Adrenal gland (tissue), 12 donors: ENCODE data around the gene COL16A1. TPM values are rescaled to one million over a fixed set of nuclear protein-coding genes. Genes with fewer than 3 reads are reported as not detected.

Experiments used
- DNase-seq, 7 donors: peaks; one replicate each; pipeline ENCODE4 v3.0.0-alpha.2; 2019 to 2020
- H3K27ac ChIP-seq, 5 donors: fragments of 200-600 bp; sonication (generic) in 4 of 5; 1 replicate in 3 of 5; 2 replicates in 2 of 5; pipeline versions ENCODE4 v1.5.1 to v1.8.0; 2016 to 2020; ENCODE audit warnings: mild to moderate bottlenecking in 1 of 5
- H3K27me3 ChIP-seq: fragments of 200-600 bp; 2 replicates; pipeline ENCODE4 v1.8.0; 2021
- H3K36me3 ChIP-seq, 2 donors: fragments of 200-600 bp; replicated peaks in 1 of 2; 1 replicate in 1 of 2; 2 replicates in 1 of 2; pipeline versions ENCODE4 v1.5.1 to v1.8.0; 2018 to 2022
- H3K4me1 ChIP-seq, 2 donors: fragments of 200-600 bp; replicated peaks in 1 of 2; 1 replicate in 1 of 2; 2 replicates in 1 of 2; pipeline versions ENCODE4 v1.5.1 to v1.8.0; 2018 to 2021
- H3K4me3 ChIP-seq, 4 donors: fragments of 200-600 bp; sonication (generic) in 3 of 4; one replicate each; pipeline ENCODE4 v1.5.1; 2016 to 2018
- H3K9me3 ChIP-seq, 3 donors: fragments of 200-600 bp; sonication (generic) in 1 of 3; replicated peaks in 1 of 3; 1 replicate in 2 of 3; 2 replicates in 1 of 3; pipeline versions ENCODE4 v1.5.1 to v1.8.0; 2016 to 2021
- CTCF ChIP-seq, 6 experiments: fragments of 450-650 bp in 4 of 6; fragments of 200-600 bp in 2 of 6; sonication (generic) in 1 of 6; IDR thresholded peaks; 1 replicate in 5 of 6; 2 replicates in 1 of 6; pipeline versions ENCODE4 v1.5.1 to v1.8.0; 2016 to 2021; ENCODE audit warnings: antibody characterized with exemption in 6 of 6, mild to moderate bottlenecking in 2 of 6, moderate library complexity in 1 of 6
- POLR2A ChIP-seq, 2 donors: fragments of 450-650 bp; IDR thresholded peaks; one replicate each; pipeline ENCODE4 v1.6.1; 2017; ENCODE audit warnings: antibody characterized with exemption in 2 of 2, mild to moderate bottlenecking in 2 of 2, moderate library complexity in 1 of 2
- WGBS, 4 donors: extraction: QIAGEN DNeasy Blood & Tissue Kit in 2 of 4; methylation state at CpG; one replicate each; pipeline versions ENCODE4 v1.1.5 to v1.1.7; 2013 to 2017; 5-methylcytosine and 5-hydroxymethylcytosine counted together
- intact Hi-C, 2 donors: fragments of 100-400 bp; cut with DNase I; formaldehyde crosslinking; loops; one replicate each; pipeline versions ENCODE4 v1.14.1 to v1.15.0; 2022 to 2023
- polyA plus RNA-seq, 3 donors: library from polyadenylated mRNA; stranded (reverse); fragments of 200-250 nt in 2 of 3; fragments of 350-450 nt in 1 of 3; fragmentation: Illumina TruSeq in 1 of 3; extraction: RNeasy Lipid Tissue Mini Kit (QIAGEN cat#74804) in 1 of 3; gene quantifications; one replicate each; pipeline ENCODE4 v1.2.3, GENCODE V29; 2013 to 2014
- total RNA-seq, 9 donors: library from RNA; depleted of rRNA in 4 of 9; stranded (reverse); fragments of >200 nt in 4 of 9; fragments of 120-200 nt in 1 of 9; fragmentation: NEBNext Ultra II Directional in 1 of 9; extraction: Animal tissue kit (Norgen Biotek cat#: 25700) in 1 of 9; gene quantifications; one replicate each; pipeline versions ENCODE4 v1.1.0 to v1.2.4, GENCODE V29; 2013 to 2023
- donor health status: healthy with polysubstance abuse.
- donor health status: Bipolar disorder and iron deficiency.
- donor health status: DM: yes; HTN: yes; CAD: no.
- donor health status: DM: no; HTN: no; CAD: no.
- donor health status: DM: no; HTN: no; CAD: no.
- donor health status: DM: yes; HTN: yes; CAD: no.

The COL16A1 gene
- total and polyA plus RNA-seq, 12 donors = 6.1 to 129 (median 26.9) TPM

DNA sequence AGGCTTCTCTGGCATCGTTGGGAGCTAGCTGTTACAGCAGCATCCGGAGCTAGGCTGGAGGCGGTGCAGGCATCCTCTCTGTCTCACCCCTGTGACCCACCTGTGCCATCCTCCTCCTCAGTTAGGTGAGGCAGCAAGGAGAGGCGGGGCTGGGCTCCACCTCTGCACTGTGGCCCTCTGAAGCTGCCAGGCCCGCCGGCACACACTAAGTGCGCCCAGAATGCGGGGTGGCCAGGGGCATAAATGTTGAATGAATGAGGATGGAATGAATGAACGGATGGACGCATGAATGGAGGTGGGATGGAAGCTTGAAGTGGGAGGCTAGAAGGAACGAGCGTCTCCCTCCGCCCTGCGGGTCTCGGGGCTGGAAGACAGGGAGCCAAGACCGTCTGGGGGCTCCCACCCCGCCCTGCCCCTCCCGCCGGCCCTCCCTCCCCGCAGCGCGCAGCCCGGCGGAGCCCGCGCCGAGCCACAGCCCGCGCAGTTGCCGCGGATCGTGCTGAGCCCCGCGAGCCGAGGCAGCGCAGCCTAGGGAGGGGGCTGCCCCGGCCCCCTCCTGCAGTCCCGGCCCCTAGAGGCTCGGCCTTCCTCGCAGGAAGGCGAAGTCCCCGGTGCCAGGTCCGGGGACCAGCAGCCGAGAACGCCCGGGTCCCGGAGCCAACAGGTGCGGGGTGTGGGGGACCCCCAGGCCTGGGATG is 86.5 kb downstream of the COL16A1 start, which contains the start of gene HCRTR1:
Gene HCRTR1, plus strand, starts transcription at position 472 of the 698 bp plus-strand sequence. CDS start 1,504 bp downstream, outside the sequence.
- intact Hi-C loops = no loop called here
- no peaks in the 10 kb centered on the region for H3K36me3 ChIP-seq
- peak within 1 kb of the TSS in 2 of 4 donors; percentile 20 to 55 for H3K4me3 ChIP-seq
- no peak within 1 kb of the TSS for H3K27ac ChIP-seq
- 10 to 29% (median 14%) methylated on average over 9 to 48 of the region's 48 CpGs for WGBS, 4 donors
- no peaks in the 10 kb centered on the region for H3K9me3 ChIP-seq
- DNase-seq = peak in 1 of 7 donors; percentile 9
- peaks cover 8% of the 10 kb centered on the region for H3K27me3 ChIP-seq
- H3K4me1 ChIP-seq = peaks cover 8 to 13% of the 10 kb centered on the region in 2 donors
- TF ChIP-seq POLR2A (IDR thresholded peaks at IDR 0.05) = no peak
- TF ChIP-seq CTCF (IDR thresholded peaks at IDR 0.05) = no peak

GRCh38 chr1:31615939-31616338 is 87.9 kb downstream of the COL16A1 start:
- intact Hi-C loops = no loop called here

GRCh38 chr1:31615414-31615813 is 88.4 kb downstream of the COL16A1 start:
- intact Hi-C loops = no loop called here
- DNase-seq = peak in 1 of 7 donors; percentile 5
- H3K9me3 ChIP-seq = no peaks in the 10 kb centered on the region
- no peaks in the 10 kb centered on the region for H3K36me3 ChIP-seq
- peaks cover 8% of the 10 kb centered on the region for H3K27me3 ChIP-seq
- TF ChIP-seq POLR2A (IDR thresholded peaks at IDR 0.05) (no peak), CTCF (IDR thresholded peaks at IDR 0.05) (no peak)
- no peak overlapping the region for H3K27ac ChIP-seq
- peaks cover 8 to 13% of the 10 kb centered on the region in 2 donors for H3K4me1 ChIP-seq
- H3K4me3 ChIP-seq = no peak overlapping the region
- WGBS, 4 donors = 88 to 100% (median 93%) methylated on average over 2 to 6 of the region's 6 CpGs

More at GRCh38 chr1:31615939-31616338, 87.9 kb downstream of the COL16A1 start:
- H3K4me1 ChIP-seq = peaks cover 8 to 13% of the 10 kb centered on the region in 2 donors
- H3K27ac ChIP-seq = no peak overlapping the region
- TF ChIP-seq CTCF (IDR thresholded peaks at IDR 0.05) (no peak), POLR2A (IDR thresholded peaks at IDR 0.05) (no peak)
- DNase-seq = peak in 1 of 7 donors; percentile 8
- H3K4me3 ChIP-seq = no peak overlapping the region
- no peaks in the 10 kb centered on the region for H3K9me3 ChIP-seq
- WGBS, 4 donors = 67 to 89% (median 78%) methylated on average over 2 of the region's 2 CpGs
- H3K36me3 ChIP-seq = no peaks in the 10 kb centered on the region
- H3K27me3 ChIP-seq = peaks cover 8% of the 10 kb centered on the region

- 85 to 92% (median 90%) methylated on average over 7 to 8 of the region's 8 CpGs for WGBS, 4 donors
- peaks cover 8 to 13% of the 10 kb centered on the region in 2 donors for H3K4me1 ChIP-seq
- no peaks in the 10 kb centered on the region for H3K9me3 ChIP-seq
- intact Hi-C loops = no loop called here
- H3K4me3 ChIP-seq = no peak overlapping the region
- no peaks in the 10 kb centered on the region for H3K36me3 ChIP-seq
- peak in 1 of 7 donors; percentile 11 for DNase-seq
- H3K27ac ChIP-seq = no peak overlapping the region
- peaks cover 8% of the 10 kb centered on the region for H3K27me3 ChIP-seq
- TF ChIP-seq CTCF (IDR thresholded peaks at IDR 0.05) = no peak
Observed at GRCh38 chr1:31614414-31615005, 89.3 kb downstream of the COL16A1 start.
